ENCODE measurements around the gene SLC6A2.

GRCh38 chr16:55732496-55732895 is 76.7 kb downstream of the SLC6A2 start:
- no peak for TF ChIP-seq CTCF (IDR thresholded peaks at IDR 0.05)
- TF ChIP-seq POLR2AphosphoS5 (IDR thresholded peaks at IDR 0.05): no peak
